ENCODE measurements around the gene ABCC4. TPM values are rescaled to one million over a fixed set of nuclear protein-coding genes. Genes with fewer than 3 reads are reported as not detected.

Gene ABCC4
- total RNA-seq, 1 experiment from 2014 or later = 26.3 TPM

- TF ChIP-seq CTCF (IDR thresholded peaks at IDR 0.05 in 2 of 3, conservative IDR thresholded peaks at IDR 0.05 in 1 of 3; ENCODE audit: borderline replicate concordance in 1 of 3, insufficient read depth in 1 of 3, low read depth in 2 of 3, low read length in 2 of 3) = no peak
Measured at GRCh38 chr13:95301968-95302393, 730 bp upstream of the ABCC4 start (continued).

DNA sequence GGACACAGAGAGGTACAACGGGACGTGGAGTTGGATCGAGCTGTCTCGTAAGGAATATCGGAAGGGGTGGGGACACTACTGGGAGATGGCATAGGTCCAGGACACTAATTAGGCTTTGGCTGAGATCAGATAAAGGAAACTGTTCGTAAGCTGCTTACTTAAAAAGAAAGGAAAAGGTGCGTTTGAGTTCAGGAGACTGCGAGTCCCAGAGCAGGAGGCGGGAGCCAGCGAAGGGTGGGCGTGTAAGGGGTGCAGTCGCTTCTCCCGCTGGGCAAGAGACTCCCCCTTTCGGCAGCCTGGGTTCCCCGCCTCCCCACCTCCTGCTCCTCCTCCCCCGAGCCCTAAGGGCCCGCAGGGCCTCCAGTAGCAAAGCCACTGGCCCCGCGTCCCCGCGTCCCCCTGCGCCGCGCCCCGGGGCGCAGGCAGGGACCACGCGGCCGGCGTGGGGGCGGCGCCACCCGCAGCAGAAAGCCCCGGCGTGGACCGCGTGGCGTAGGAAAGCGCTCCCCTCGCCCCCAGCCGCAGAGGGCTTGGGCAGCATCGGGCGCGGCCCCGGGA, 547 bp downstream of the ABCC4 start:
- ChIA-PET CTCF (interaction anchor here (1.0 to 2.5 kb wide), 3 partner anchors 13 to 109 kb away, joined by 3 to 12 read pairs (median 6); no protein-coding TSS in a partner anchor), POLR2A (no interaction called here), RAD21 (ENCODE audit: low non-redundant PET in 1 of 2, low total read pairs in 2 of 2, uncharacterized antibody in 2 of 2, unreplicated experiment in 2 of 2) (interaction anchor here in 1 of 2 experiments (0.6 kb wide), 1 partner anchor 45 kb away, joined by 3 read pairs; no protein-coding TSS in a partner anchor)
- peak overlapping the region; percentile 55 to 82 for H3K4me3 ChIP-seq (replicated peaks in 1 of 2; ENCODE audit: low read depth in 1 of 2, low read length in 2 of 2)
- ATAC-seq (peak; percentile 53), DNase-seq (ENCODE audit: low read depth, low spot score) (peak; percentile 23)
- H3K9me3 ChIP-seq (ENCODE audit: control insufficient read depth in 1 of 2, insufficient read depth in 1 of 2, low read depth in 1 of 2, low read length in 2 of 2) = no peaks in the 10 kb centered on the region
- TF ChIP-seq POLR2A (IDR thresholded peaks at IDR 0.05; ENCODE audit: borderline replicate concordance, extremely low read depth, insufficient read depth, insufficient read length) = peak; percentile 11
- TF ChIP-seq SP1 (IDR thresholded peaks at IDR 0.05; ENCODE audit: low read depth) = no peak
- TF ChIP-seq POLR2AphosphoS5 (IDR thresholded peaks at IDR 0.05; ENCODE audit: low read depth, low read length) = peak; percentile 33
- no peak for TF ChIP-seq JUND (IDR thresholded peaks at IDR 0.05)
- TF ChIP-seq TCF7L2 (IDR thresholded peaks at IDR 0.05; ENCODE audit: borderline replicate concordance, extremely low read depth, insufficient read depth, insufficient read length) = no peak
- intact Hi-C loops (cut with micrococcal nuclease) = no loop called here
- peaks cover 52% of the 10 kb centered on the region for H3K79me2 ChIP-seq (ENCODE audit: insufficient read depth, low read length)
- peak overlapping the region; percentile 22 for H2AFZ ChIP-seq (ENCODE audit: low read depth, low read length, poor library complexity, severe bottlenecking)
- peak overlapping the region; percentile 97 for H3K4me2 ChIP-seq (ENCODE audit: low read length)
- no peaks in the 10 kb centered on the region for H3K9me2 ChIP-seq (ENCODE audit: insufficient read depth)
- no peaks in the 10 kb centered on the region for H4K20me1 ChIP-seq (ENCODE audit: insufficient read depth)
- H3K4me1 ChIP-seq (ENCODE audit: control insufficient read depth in 1 of 2, insufficient read depth in 2 of 2, low read length in 2 of 2) = peaks cover 36 to 56% of the 10 kb centered on the region in 2 experiments
- peak overlapping the region; percentile 96 for H3K27ac ChIP-seq (ENCODE audit: low read depth, low read length)
- H3K36me3 ChIP-seq (ENCODE audit: control insufficient read depth in 1 of 2, insufficient read depth in 2 of 2, low read length in 2 of 2) = no peaks in the 10 kb centered on the region
- no peaks in the 10 kb centered on the region for H3K27me3 ChIP-seq (ENCODE audit: insufficient read depth, low read length)
- peak overlapping the region; percentile 86 for H3K9ac ChIP-seq (ENCODE audit: low read length)
- no TSS peak for BruUV-seq (replicated peaks)
